ENCODE results near the gene POLR3K.

- TF ChIP-seq, protein P1, sequence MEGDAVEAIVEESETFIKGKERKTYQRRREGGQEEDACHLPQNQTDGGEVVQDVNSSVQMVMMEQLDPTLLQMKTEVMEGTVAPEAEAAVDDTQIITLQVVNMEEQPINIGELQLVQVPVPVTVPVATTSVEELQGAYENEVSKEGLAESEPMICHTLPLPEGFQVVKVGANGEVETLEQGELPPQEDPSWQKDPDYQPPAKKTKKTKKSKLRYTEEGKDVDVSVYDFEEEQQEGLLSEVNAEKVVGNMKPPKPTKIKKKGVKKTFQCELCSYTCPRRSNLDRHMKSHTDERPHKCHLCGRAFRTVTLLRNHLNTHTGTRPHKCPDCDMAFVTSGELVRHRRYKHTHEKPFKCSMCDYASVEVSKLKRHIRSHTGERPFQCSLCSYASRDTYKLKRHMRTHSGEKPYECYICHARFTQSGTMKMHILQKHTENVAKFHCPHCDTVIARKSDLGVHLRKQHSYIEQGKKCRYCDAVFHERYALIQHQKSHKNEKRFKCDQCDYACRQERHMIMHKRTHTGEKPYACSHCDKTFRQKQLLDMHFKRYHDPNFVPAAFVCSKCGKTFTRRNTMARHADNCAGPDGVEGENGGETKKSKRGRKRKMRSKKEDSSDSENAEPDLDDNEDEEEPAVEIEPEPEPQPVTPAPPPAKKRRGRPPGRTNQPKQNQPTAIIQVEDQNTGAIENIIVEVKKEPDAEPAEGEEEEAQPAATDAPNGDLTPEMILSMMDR (IDR thresholded peaks at IDR 0.05; ENCODE audit: low read depth, low read length, missing input control): no peak
- no peak for TF ChIP-seq GABPA (IDR thresholded peaks at IDR 0.05 in 1 of 2, conservative IDR thresholded peaks at IDR 0.05 in 1 of 2)
- no peak for TF ChIP-seq SP1 (IDR thresholded peaks at IDR 0.05)
- TF ChIP-seq TAF1 (conservative IDR thresholded peaks at IDR 0.05): no peak
- no peak for TF ChIP-seq MAX (IDR thresholded peaks at IDR 0.05)
- no peak for TF ChIP-seq FOXA2 (IDR thresholded peaks at IDR 0.05)
- no peak for TF ChIP-seq JUND (IDR thresholded peaks at IDR 0.05)
Observed at GRCh38 chr16:74747-75334, 21.4 kb upstream of the POLR3K start.

All from liver (tissue), 3 donors.